Ramos (cell line): ENCODE results near the gene PPP6C.
"Not testable (repeated sequence)": the region's sequence is repeated elsewhere in the genome, so short reads cannot be mapped to it uniquely, and the experiment has no call there.

Source experiments
- in situ Hi-C: fragments of 300-500 bp; cut with MboI; formaldehyde crosslinking; loops from one replicate; pipeline ENCODE4 v1.14.3; 2022; ENCODE audit warnings: low sequenced_read_pairs; ENCODE audit not compliant: unreplicated experiment

The PPP6C gene

DNA sequence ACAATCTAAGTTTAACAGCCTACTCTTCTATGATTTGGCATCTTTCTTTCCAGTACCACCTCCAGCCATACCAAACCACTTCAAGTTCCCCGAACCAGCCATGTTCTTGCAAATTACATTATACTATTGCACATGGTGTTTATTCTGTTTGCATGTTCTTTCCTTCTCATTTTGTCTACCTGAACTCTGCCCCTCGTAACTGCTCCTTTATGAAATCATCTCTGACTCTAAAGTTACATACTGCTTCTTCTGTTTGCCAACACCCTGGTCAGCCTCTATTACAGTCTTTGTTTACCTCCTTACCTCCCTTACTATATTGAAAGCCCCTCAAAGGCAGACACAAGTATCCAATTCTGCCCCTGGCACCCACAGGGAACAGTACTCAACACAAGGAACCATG, 6.0 kb downstream of the PPP6C start:
- in situ Hi-C loops, result no loop called here

GRCh38 chr9:125183054-125183453, 6.5 kb downstream of the PPP6C start:
- in situ Hi-C loops, result no loop called here

DNA sequence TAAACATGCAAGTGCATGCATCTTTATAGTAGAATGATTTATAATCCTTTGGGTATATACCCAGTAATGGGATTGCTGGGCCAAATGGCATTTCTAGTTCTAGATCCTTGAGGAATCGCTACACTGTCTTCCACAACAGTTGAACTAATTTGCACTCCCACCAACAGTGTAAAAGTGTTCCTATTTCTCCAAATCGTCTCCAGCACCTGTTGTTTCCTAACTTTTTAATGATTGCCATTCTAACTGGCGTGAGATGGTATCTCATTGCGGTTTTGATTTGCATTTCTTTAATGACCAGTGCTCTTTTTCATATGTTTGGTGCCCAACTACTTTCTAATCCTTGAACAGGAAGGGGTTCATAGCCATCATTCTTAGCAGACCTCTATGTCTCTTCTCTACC, 7.8 kb downstream of the PPP6C start:
- in situ Hi-C loops, result not testable (repeated sequence)

- in situ Hi-C loops, result no loop called here
Observed at GRCh38 chr9:125180876-125181275, 8.7 kb downstream of the PPP6C start.

GRCh38 chr9:125179776-125180175, 9.8 kb downstream of the PPP6C start:
- in situ Hi-C loops, result not testable (repeated sequence)

DNA sequence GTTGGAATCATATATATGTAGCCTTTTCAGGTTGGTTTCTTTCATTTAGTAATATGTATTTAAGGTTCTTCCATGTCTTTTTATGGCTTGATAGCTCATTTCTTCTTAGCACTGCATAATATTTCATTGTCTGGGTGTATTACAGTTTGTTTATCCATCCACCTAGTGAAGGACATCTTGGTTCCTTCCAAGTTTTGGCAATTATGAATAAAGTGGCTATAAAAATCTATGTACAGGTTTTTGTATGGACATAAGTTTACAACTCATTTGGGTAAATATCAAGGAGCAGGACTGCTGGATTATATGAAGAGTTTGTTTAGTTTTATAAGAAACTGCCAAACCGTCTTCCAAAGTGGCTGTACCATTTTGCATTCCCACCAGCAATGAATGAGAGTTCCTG, 11.7 kb downstream of the PPP6C start:
- in situ Hi-C loops, result no loop called here

DNA sequence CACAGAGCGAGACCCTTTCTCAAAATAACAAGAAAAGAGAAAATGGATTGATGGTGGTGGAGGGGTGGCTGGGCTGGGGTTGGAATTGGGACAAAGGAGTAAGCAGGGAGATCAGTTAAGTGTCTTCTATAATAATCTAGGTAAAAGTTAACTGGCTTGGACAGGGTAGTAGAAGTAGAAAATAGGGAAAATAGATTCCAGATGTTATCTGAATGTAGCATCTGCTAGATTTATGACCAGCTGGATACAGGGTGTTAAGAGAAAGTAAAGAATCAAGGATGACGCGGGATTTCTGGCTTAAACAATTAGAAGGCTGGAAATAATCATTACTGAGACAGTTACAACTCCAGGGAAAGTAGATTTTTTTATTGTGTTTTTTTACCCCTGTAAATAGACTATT, 13.0 kb downstream of the PPP6C start:
- in situ Hi-C loops, result no loop called here

DNA sequence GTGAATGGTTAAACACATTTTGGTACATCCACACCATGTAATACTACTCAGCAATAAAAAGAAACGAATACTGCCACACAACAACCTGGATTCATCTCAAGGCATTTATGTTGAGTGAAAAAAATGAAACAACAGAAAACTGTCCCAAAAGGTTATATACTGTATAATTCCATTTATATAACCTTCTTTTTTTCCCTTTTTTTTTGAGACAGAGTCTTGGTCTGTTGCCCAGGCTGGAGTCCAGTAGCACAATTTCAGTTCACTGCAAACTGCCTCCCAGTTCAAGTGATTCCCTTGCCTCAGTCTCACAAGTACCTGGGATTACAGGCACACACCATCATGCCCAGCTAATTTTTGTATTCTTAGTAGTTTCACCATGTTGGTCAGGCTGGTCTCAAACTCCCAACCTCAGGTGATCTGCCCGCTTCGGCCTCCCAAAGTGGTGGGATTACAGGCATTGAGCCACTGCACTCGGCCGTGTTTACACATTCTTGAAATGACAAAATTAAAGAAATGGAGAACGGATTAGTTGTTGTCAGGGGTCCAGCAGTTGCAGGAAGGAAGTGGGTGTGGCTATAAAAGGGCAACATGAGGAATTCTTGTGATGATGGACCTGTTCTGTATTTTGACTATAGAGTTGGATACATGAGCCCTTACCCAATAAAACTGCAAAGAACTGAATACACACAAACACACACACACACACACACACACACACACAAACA, 17.4 kb downstream of the PPP6C start:
- in situ Hi-C loops, result no loop called here

DNA sequence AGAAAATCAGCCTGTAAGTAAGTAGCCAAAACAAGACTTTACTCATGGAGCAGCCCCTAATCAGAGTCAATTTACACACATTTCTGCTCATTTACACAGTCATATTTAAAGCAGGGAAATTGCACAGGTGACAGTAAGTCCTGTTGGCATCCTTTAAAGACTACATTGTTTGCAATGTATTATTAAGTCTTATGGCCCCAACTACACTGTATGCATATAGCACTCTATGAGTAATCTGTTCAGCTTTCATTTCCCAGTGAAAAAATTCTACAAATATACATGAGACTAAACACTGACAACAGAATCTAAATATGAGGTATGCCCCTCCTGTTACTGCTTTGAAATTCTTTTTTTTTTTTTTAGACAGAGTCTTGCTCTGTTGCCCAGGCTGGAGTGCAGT, 19.7 kb downstream of the PPP6C start:
- in situ Hi-C loops, result no loop called here

- in situ Hi-C loops, result no loop called here
Observed at GRCh38 chr9:125166762-125167161, 22.8 kb downstream of the PPP6C start.

- in situ Hi-C loops, result not testable (repeated sequence)
Observed at GRCh38 chr9:125162891-125163290, 26.7 kb downstream of the PPP6C start.

DNA sequence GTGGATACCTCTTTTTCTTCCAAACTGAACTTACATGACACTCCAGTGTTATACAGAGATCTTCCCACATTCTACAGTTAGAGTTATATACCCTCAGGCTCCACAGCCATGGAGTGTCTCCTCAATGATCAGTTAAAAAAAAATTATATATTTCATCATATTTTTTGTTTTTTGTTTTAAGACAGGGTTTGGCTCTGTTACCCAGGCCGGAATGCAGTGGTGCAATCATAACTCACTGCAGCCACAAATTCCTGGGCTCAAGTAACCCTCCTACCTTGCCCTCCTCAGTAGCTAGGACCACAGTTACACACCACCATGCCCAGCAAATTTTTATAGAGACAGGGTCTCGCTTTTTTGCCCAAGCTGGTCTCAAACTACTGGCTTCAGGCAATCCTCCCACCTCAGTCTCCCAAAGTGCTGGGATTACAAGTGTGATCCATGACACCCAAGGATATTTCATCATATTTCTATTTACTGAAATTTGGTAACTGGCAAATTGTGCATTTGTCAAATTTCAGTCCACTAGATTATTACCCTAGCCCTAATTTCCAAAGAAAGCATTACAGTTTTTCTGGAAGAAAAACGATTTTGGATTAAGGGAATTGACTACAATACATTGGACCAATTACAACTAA, 28.2 kb downstream of the PPP6C start:
- in situ Hi-C loops, result no loop called here

DNA sequence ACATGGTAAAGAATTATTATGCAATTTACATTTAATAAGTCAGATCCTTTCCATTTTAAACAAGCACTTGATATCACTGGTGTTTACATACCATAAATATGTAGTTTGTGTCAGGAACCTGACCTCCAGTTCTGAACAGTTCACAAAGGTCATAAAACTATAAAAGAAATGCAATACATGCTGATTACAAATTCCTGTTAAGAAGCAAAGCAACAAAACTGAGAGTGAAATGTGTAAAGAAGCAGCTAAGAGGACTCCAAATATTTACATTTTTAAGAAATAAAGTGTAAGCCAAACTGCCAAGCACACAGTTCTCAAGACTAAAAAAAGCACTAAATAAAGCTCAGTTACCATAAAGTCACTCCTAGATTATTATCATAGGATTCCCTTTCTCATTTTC, 28.9 kb downstream of the PPP6C start:
- in situ Hi-C loops, result no loop called here

GRCh38 chr9:125156551-125156950, 33.1 kb downstream of the PPP6C start:
- in situ Hi-C loops, result no loop called here

- in situ Hi-C loops, result no loop called here
Observed at GRCh38 chr9:125153712-125154367, 35.8 kb downstream of the PPP6C start.

- in situ Hi-C loops, result no loop called here
Observed at GRCh38 chr9:125151730-125152129, 37.9 kb downstream of the PPP6C start.

DNA sequence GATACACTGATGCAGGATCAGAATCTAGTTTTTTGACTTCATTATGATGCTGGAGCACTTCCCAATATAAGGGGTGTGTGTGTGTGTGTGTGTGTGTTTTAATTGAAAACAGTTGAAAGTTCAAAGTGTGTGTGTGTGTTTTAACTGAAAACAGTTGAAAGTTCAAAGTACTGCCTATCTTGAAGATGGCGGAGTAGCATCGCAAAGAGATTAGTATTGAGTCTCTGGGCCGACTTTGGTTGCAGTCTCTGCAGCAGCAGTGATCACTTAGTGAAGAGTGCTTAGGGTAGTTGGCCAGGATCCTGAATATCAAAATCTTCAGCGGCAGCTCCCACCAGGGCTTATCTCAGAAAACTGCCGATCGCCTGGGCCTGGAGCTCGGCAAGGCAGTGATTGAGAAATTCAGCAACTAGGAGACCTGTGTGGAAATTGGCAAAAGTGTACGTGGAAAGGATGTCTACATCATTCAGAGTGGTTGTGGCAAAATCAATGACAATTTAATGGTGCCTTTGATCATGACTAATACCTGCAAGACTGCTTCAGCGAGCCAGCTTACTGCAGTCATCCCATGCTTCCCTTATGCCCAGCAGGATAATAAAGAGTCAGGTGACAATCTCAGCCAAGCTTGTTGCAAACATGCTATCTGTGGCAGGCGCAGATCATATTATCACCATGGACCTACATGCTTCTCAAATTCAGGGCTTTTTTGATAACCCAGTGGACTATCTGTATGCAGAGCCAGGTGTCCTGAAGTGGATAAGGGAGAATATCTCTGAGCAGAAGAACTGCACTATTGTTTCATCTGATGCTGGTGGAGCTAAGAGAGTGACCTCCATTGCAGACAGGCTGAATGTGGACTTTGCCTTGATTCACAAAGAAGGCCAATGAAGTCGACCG, 39.0 kb downstream of the PPP6C start:
- in situ Hi-C loops, result no loop called here

- in situ Hi-C loops, result loop anchor here (10.0 kb wide), 1 partner anchor 373 kb away; the partner anchor contains the start of genes NR6A1 and OLFML2A
Observed at GRCh38 chr9:125147401-125147951, 42.1 kb downstream of the PPP6C start.

GRCh38 chr9:125146247-125146646, 43.4 kb downstream of the PPP6C start:
- in situ Hi-C loops, result loop anchor here (10.0 kb wide), 1 partner anchor 371 kb away; the partner anchor contains the start of genes NR6A1 and OLFML2A

GRCh38 chr9:125145425-125145824, 44.2 kb downstream of the PPP6C start:
- in situ Hi-C loops, result loop anchor here (10.0 kb wide), 1 partner anchor 371 kb away; the partner anchor contains the start of genes NR6A1 and OLFML2A
